Fibroblast of lung (primary cell): Measurements from ENCODE around the gene ART3. TPM values are rescaled to one million over a fixed set of nuclear protein-coding genes. Genes with fewer than 3 reads are reported as not detected.
A peak's percentile ranks its signal among the peaks of the same experiment; 100 is the strongest.

Source experiments
- DNase-seq, 2 donors: peaks; one replicate each; pipeline versions ENCODE4 v3.0.0 to v3.0.0-alpha.2; 2010; ENCODE audit warnings: low read depth in 2 of 2
- H2AFZ ChIP-seq: 2 replicates; pipeline ENCODE4 v1.5.1; 2012; ENCODE audit warnings: low read length, control low read depth, inconsistent platforms
- H3K27ac ChIP-seq: 2 replicates; pipeline ENCODE4 v1.5.1; 2011; ENCODE audit warnings: low read length, control low read depth; ENCODE audit not compliant: insufficient read depth
- H3K27me3 ChIP-seq: 2 replicates; pipeline ENCODE4 v1.5.1; 2011; ENCODE audit warnings: mild to moderate bottlenecking, low read length; ENCODE audit not compliant: control insufficient read depth, insufficient read depth
- H3K36me3 ChIP-seq: 2 replicates; pipeline ENCODE4 v1.5.1; 2011; ENCODE audit warnings: low read length; ENCODE audit not compliant: control insufficient read depth, insufficient read depth
- H3K4me1 ChIP-seq: 2 replicates; pipeline ENCODE4 v1.5.1; 2011; ENCODE audit warnings: low read length; ENCODE audit not compliant: control insufficient read depth, insufficient read depth; ENCODE audit errors: extremely low read depth
- H3K4me2 ChIP-seq: 2 replicates; pipeline ENCODE4 v1.5.1; 2011; ENCODE audit warnings: low read length, control low read depth; ENCODE audit not compliant: insufficient read depth; ENCODE audit errors: extremely low read depth
- H3K4me3 ChIP-seq, 4 experiments: fragments of 200-600 bp in 1 of 4; sonication (generic) in 1 of 4; replicated peaks in 1 of 4; 2 replicates each; pipeline ENCODE4 v1.5.1; 2011 to 2016; ENCODE audit warnings: low read length in 4 of 4, low read depth in 3 of 4, mild to moderate bottlenecking in 3 of 4, control low read depth in 2 of 4, inconsistent platforms in 1 of 4, mixed read lengths in 1 of 4; ENCODE audit not compliant: insufficient read depth in 1 of 4; ENCODE audit errors: control extremely low read depth in 1 of 4
- H3K79me2 ChIP-seq: 2 replicates; pipeline ENCODE4 v1.5.1; 2012; ENCODE audit warnings: mild to moderate bottlenecking, low read length, inconsistent platforms; ENCODE audit not compliant: control insufficient read depth, insufficient read depth
- H3K9ac ChIP-seq: 2 replicates; pipeline ENCODE4 v1.5.1; 2011; ENCODE audit warnings: mild to moderate bottlenecking, low read length, control low read depth; ENCODE audit not compliant: insufficient read depth
- H3K9me3 ChIP-seq: 2 replicates; pipeline ENCODE4 v1.5.1; 2012; ENCODE audit warnings: low read depth, low read length; ENCODE audit not compliant: control insufficient read depth, insufficient read depth
- H4K20me1 ChIP-seq: 2 replicates; pipeline ENCODE4 v1.5.1; 2011; ENCODE audit warnings: low read length; ENCODE audit not compliant: control insufficient read depth, insufficient read depth; ENCODE audit errors: extremely low read depth
- EZH2 ChIP-seq: IDR thresholded peaks from 2 replicates; pipeline ENCODE4 v1.5.1; 2012; ENCODE audit warnings: low read length, control low read depth, mild to moderate bottlenecking; ENCODE audit errors: missing control alignments
- polyA plus RNA-seq, 2 donors: library from polyadenylated mRNA; depleted of rRNA in 1 of 2; stranded (reverse) in 1 of 2; unstranded in 1 of 2; fragments of >200 nt; gene quantifications; 2 replicates each; pipeline ENCODE4 v1.2.1, GENCODE V29; 2011 to 2012; ENCODE audit warnings: missing spikeins in 1 of 2
- total RNA-seq: library from RNA; depleted of rRNA; stranded (reverse); fragments of >200 nt; gene quantifications from 2 replicates; pipeline ENCODE4 v1.2.1, GENCODE V29; 2014
- TF ChIP-seq, protein P1 (sequence below), 2 donors: IDR thresholded peaks in 1 of 2; conservative IDR thresholded peaks in 1 of 2; 1 replicate in 1 of 2; 2 replicates in 1 of 2; pipeline ENCODE4 v1.5.1; 2011 to 2012; ENCODE audit warnings: low read length in 2 of 2, control low read depth in 1 of 2, inconsistent platforms in 1 of 2, low read depth in 1 of 2, mild to moderate bottlenecking in 1 of 2

Gene ART3
- total and polyA plus RNA-seq, 2 donors (not counting 1 experiment from before 2014, with no cell fraction given), result 0.27 TPM; not detected in 1

DNA sequence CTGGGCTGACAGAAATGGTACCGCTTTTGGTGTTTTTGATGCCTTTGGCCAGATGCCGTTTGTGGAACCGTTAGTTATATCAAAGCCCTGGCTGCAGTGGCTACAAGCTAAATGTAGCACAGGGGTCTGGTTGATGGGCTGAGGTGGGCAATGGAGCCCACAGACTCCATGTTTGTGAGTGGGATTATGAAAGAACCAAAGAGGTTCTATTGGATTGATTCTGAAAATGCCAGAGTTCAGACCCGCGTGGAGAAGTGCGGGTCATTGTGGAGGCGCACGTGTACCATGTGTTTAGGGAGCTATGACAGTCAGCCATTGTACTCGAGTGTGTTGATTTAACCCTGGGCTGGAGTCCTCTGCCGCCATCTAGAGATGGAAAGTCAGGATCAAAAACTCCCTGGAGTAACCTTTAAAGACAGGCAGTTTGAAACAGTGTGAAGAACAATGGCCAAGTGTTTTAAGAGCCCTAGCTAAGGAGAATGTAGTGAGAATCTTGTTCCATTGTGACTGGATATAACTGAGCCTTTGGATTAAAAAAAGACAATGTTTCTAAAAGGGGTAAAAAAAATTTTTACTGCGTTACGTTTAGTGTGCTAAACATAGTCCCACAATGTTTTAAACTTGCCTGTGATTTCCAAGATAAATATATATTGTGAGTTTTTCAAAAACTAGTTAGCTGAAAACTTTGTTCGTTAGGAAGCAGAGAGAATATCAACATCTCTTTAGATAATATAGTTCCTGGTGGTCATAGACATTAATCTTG lies 12.7 kb downstream of the ART3 start:
- Histone ChIP-seq H4K20me1 (no peaks in the 10 kb centered on the region), H3K27me3 (no peaks in the 10 kb centered on the region), H3K79me2 (no peaks in the 10 kb centered on the region), H3K27ac (no peak overlapping the region), H3K4me3 (no peak overlapping the region), H2AFZ (peak overlapping the region; percentile 58), H3K4me2 (peak overlapping the region; percentile 70), H3K36me3 (no peaks in the 10 kb centered on the region), H3K4me1 (peaks cover 2% of the 10 kb centered on the region), H3K9ac (no peak overlapping the region), H3K9me3 (no peaks in the 10 kb centered on the region)
- TF ChIP-seq, protein P1, sequence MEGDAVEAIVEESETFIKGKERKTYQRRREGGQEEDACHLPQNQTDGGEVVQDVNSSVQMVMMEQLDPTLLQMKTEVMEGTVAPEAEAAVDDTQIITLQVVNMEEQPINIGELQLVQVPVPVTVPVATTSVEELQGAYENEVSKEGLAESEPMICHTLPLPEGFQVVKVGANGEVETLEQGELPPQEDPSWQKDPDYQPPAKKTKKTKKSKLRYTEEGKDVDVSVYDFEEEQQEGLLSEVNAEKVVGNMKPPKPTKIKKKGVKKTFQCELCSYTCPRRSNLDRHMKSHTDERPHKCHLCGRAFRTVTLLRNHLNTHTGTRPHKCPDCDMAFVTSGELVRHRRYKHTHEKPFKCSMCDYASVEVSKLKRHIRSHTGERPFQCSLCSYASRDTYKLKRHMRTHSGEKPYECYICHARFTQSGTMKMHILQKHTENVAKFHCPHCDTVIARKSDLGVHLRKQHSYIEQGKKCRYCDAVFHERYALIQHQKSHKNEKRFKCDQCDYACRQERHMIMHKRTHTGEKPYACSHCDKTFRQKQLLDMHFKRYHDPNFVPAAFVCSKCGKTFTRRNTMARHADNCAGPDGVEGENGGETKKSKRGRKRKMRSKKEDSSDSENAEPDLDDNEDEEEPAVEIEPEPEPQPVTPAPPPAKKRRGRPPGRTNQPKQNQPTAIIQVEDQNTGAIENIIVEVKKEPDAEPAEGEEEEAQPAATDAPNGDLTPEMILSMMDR (conservative IDR thresholded peaks at IDR 0.05 in 1 of 2, IDR thresholded peaks at IDR 0.05 in 1 of 2; ENCODE audit: low read depth in 1 of 2, low read length in 2 of 2), result peak; percentile 53 to 68
- no peak for TF ChIP-seq EZH2
- DNase-seq, result peak; percentile 52 to 58

DNA sequence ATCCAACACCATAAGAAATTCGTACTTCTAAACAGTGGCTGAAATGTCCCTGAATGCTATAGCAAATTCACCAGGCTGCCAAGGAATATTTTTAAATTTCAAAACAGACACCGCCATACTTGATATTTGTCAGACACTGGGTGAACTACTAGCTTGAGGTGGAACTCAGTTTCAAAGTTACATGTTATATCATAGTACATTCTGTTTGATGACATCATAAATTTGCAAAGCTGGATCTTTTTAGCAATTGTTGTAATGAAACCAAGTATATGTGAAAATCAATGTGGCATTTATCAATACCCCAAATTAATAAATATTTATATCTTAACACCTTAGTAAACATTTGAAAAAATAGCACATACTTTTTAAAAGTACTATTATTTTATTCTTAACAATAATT lies 14.2 kb downstream of the ART3 start:
- no peaks in the 10 kb centered on the region for H3K9me3 ChIP-seq
- no peak overlapping the region for H3K27ac ChIP-seq
- H2AFZ ChIP-seq, result no peak overlapping the region
- no peak overlapping the region for H3K9ac ChIP-seq
- H3K36me3 ChIP-seq, result no peaks in the 10 kb centered on the region
- no peak for DNase-seq
- H3K79me2 ChIP-seq, result no peaks in the 10 kb centered on the region
- H4K20me1 ChIP-seq, result no peaks in the 10 kb centered on the region
- no peak overlapping the region for H3K4me3 ChIP-seq
- TF ChIP-seq EZH2, result no peak
- TF ChIP-seq, protein P1 (conservative IDR thresholded peaks at IDR 0.05 in 1 of 2, IDR thresholded peaks at IDR 0.05 in 1 of 2; ENCODE audit: low read depth in 1 of 2, low read length in 2 of 2), result no peak
- H3K4me2 ChIP-seq, result no peak overlapping the region
- H3K27me3 ChIP-seq, result no peaks in the 10 kb centered on the region
- peaks cover 2% of the 10 kb centered on the region for H3K4me1 ChIP-seq

DNA sequence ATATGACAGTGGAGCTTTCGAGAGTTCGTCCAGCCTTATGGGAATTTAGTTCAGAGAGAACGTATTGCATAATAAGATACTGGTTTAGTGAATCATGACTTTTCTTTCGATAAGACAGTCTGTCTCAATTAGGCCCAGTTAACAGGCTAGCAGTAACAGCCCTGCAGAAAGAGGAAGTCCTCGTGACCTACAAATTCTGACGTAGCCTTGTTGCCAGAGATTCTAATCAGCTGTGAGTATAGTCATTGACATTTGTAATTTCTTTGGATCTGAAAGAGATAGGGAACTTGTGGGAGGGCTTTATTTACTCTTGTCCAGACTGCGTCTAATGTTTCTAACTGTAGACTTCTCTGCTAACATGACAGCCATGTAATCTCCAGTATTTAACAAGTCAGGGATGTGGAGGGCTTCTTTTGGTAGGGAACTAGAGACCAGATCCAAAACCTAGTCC lies 15.8 kb downstream of the ART3 start:
- peak; percentile 90 to 95 for DNase-seq
- H3K79me2 ChIP-seq, result no peaks in the 10 kb centered on the region
- no peaks in the 10 kb centered on the region for H3K27me3 ChIP-seq
- no peak overlapping the region for H2AFZ ChIP-seq
- no peaks in the 10 kb centered on the region for H4K20me1 ChIP-seq
- no peak overlapping the region for H3K9ac ChIP-seq
- no peaks in the 10 kb centered on the region for H3K9me3 ChIP-seq
- H3K27ac ChIP-seq, result no peak overlapping the region
- no peak for TF ChIP-seq EZH2
- TF ChIP-seq, protein P1 (conservative IDR thresholded peaks at IDR 0.05 in 1 of 2, IDR thresholded peaks at IDR 0.05 in 1 of 2; ENCODE audit: low read depth in 1 of 2, low read length in 2 of 2), result no peak
- no peak overlapping the region for H3K4me3 ChIP-seq
- peaks cover 2% of the 10 kb centered on the region for H3K4me1 ChIP-seq
- no peaks in the 10 kb centered on the region for H3K36me3 ChIP-seq
- H3K4me2 ChIP-seq, result peak overlapping the region; percentile 47
